ENCODE data around the gene PHPT1. TPM values are rescaled to one million over a fixed set of nuclear protein-coding genes. Genes with fewer than 3 reads are reported as not detected.
A peak's percentile ranks its signal among the peaks of the same experiment; 100 is the strongest.

PHPT1 gene
- total and polyA plus RNA-seq, 2 of the 8 experiments (the other 6 are each of a cell fraction or from before 2014, with no cell fraction given) = 109 to 226 TPM

- POLR2A ChIA-PET (ENCODE audit: partially characterized antibody) = interaction anchor here (0.6 to 16.2 kb wide), 8 partner anchors 9 to 347 kb away, joined by 3 to 248 read pairs (median 4); partner anchors contain the start of genes AJM1, EDF1 and RABL6
- DNase-seq (ENCODE audit: low read depth in 1 of 2, low spot score in 2 of 2) = peak in 1 of 2 experiments; percentile 49
- Histone ChIP-seq H2BK20ac (ENCODE audit: low read length) (no peak overlapping the region), H3K36me3 (ENCODE audit: control insufficient read depth in 2 of 4, insufficient read depth in 4 of 4, low read length in 3 of 4) (peaks cover 0 to 4% (median 2%) of the 10 kb centered on the region in 4 experiments; a peak in 4 of 8 replicates), H4K8ac (ENCODE audit: extremely low read depth, insufficient read depth, low read length) (peak overlapping the region; percentile 14; the same call in 1 of the 2 replicates), H3K4me1 (replicated peaks in 1 of 4; ENCODE audit: control insufficient read depth in 3 of 4, insufficient read depth in 4 of 4, low read length in 3 of 4) (no peaks in the 10 kb centered on the region; a peak in 1 of 7 replicates), H3K79me2 (ENCODE audit: control insufficient read depth in 1 of 2, insufficient read depth in 2 of 2, low read length in 2 of 2) (no peaks in the 10 kb centered on the region), H2BK120ac (replicated peaks; ENCODE audit: low read depth, low read length) (no peak overlapping the region), H3K23ac (ENCODE audit: insufficient read length) (no peak overlapping the region), H3K23me2 (ENCODE audit: low read depth, low read length) (no peaks in the 10 kb centered on the region), H4K5ac (ENCODE audit: insufficient read length, low read depth, low read length) (no peak overlapping the region), H3K14ac (ENCODE audit: insufficient read length) (no peak overlapping the region), H3K27ac (ENCODE audit: low read depth, low read length) (no peak overlapping the region), H3K9me3 (ENCODE audit: insufficient read depth in 2 of 2, low read depth in 1 of 2, low read length in 1 of 2) (no peaks in the 10 kb centered on the region), H2BK5ac (ENCODE audit: low read depth, low read length) (no peak overlapping the region), H2BK15ac (ENCODE audit: low read length) (no peak overlapping the region), H4K91ac (replicated peaks; ENCODE audit: insufficient read length, low read length) (no peak overlapping the region), H3K4ac (replicated peaks; ENCODE audit: insufficient read length, low read depth, low read length) (no peak overlapping the region), H3K56ac (replicated peaks; ENCODE audit: insufficient read length, low read depth, low read length) (no peak overlapping the region), H2BK12ac (ENCODE audit: low read depth, low read length) (no peak overlapping the region), H2AFZ (ENCODE audit: low read length) (no peak overlapping the region), H3K4me2 (ENCODE audit: insufficient read depth in 1 of 2, low read depth in 2 of 2, low read length in 2 of 2) (no peak overlapping the region), H3K4me3 (ENCODE audit: extremely low read depth in 1 of 4, insufficient read depth in 2 of 4, low read depth in 3 of 4, low read length in 4 of 4) (no peak overlapping the region), H3K9ac (replicated peaks in 1 of 4; ENCODE audit: extremely low read depth in 1 of 4, low read depth in 3 of 4, low read length in 3 of 4) (no peak overlapping the region), H2AK5ac (ENCODE audit: low read depth, low read length) (0 out of 2 replicates have a peak overlapping the region, but pooled peaks have one; percentile 6), H3K27me3 (replicated peaks in 1 of 4; ENCODE audit: control insufficient read depth in 3 of 4, extremely low read depth in 1 of 4, insufficient read depth in 3 of 4, low read length in 3 of 4) (no peaks in the 10 kb centered on the region), H3K18ac (ENCODE audit: extremely low read depth, low read length) (no peak overlapping the region), H4K20me1 (replicated peaks in 1 of 2; ENCODE audit: control insufficient read depth in 1 of 2, insufficient read depth in 2 of 2, low read length in 2 of 2) (peaks cover 0 to 13% of the 10 kb centered on the region in 2 experiments), H3K79me1 (ENCODE audit: low read depth, low read length) (no peaks in the 10 kb centered on the region)
- CTCF ChIA-PET (ENCODE audit: partially characterized antibody) = interaction anchor here (0.7 to 1.7 kb wide), 6 partner anchors 13 to 60 kb away, joined by 3 to 5 read pairs (median 4); partner anchors contain the start of genes AJM1 and CCDC183
- FAIRE-seq = no peak
- 89% methylated on average over 12 of the region's 15 CpGs; no CpG with 5 or more reads in 1 of the 2 experiments for WGBS, 2 experiments (ENCODE audit: extremely low coverage in 1 of 2, insufficient coverage in 1 of 2, insufficient read length in 1 of 2, insufficient replicate concordance in 2 of 2, low coverage in 1 of 2, low lambda C conversion rate in 2 of 2, missing lambda C conversion rate in 1 of 2)
Measured at GRCh38 chr9:136856079-136856476, 6.9 kb downstream of the PHPT1 start.
